Activated CD8-positive, alpha-beta memory T cell treated with anti-CD3 and anti-CD28 coated beads, Interleukin-2, amount 50 U/mL, for 1 hour (primary cell): ENCODE results near the gene NTSR1.
A peak's percentile ranks its signal among the peaks of the same experiment; 100 is the strongest.

Experiments
- DNase-seq: peaks from one replicate; pipeline ENCODE4 v3.0.0-alpha.2; 2020; ENCODE audit errors: extremely low read depth

Gene NTSR1

DNA sequence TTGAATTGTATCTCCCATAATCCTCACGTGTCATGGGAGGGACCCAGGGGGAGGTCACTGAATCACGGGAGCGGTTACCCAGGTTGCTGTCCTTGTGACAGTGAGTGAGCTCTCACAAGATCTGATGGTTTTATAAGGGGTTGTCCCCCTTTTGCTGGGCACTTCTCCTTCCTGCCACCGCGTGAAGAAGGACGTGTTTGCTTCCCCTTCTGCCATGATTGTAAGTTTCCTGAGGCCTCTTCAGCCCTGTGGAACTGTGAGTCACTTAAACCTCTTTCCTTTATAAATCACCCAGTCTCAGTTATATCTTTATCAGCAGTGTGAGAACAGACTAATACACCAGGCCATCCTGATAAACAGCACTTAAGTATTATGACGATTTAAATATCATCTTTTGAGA is 78.7 kb downstream of the NTSR1 start:
- DNase-seq, result no peak

GRCh38 chr20:62787866-62788265 is 79.2 kb downstream of the NTSR1 start:
- no peak for DNase-seq

- DNase-seq, result no peak
Observed at GRCh38 chr20:62788607-62789006, 80.0 kb downstream of the NTSR1 start.

- no peak for DNase-seq
Observed at GRCh38 chr20:62790075-62790474, 81.4 kb downstream of the NTSR1 start.

- peak; percentile 18 for DNase-seq
Observed at GRCh38 chr20:62791301-62792181, 82.9 kb downstream of the NTSR1 start.

DNA sequence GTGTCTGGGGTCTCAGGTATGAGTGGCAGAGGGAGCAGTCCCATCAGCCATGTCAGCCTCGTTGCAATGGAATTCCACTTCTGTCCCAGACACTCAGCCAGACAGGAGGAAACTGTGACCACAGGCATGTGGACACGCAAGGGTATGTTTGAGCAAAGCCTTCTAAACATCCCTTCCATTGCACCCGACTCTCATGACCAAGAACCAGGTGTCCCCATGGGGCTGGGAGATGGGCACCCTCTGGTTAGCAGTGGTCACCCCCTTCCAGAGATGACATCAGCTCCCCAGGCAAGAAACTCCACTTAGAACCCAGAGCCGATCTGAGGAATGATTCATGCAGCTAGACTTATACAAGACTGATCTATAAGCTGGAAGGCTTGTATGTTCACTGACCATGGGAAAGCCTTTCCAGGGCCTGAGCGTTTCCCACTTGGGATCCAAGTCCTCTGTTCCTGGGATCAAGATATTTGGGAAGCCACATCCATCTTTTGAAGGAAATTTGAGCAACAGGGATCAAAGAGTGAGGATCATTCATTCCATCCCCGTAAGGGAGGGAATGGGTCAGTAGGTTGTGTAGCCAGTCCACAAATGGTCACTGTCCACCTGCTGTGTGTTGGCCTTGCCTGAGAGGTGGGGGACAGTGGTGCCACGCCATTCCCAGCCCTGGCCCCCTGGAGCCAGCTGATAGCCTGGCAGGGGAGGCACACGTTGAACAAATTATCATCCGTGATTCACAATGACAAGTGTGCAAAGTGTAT is 83.7 kb downstream of the NTSR1 start:
- DNase-seq, result no peak

DNA sequence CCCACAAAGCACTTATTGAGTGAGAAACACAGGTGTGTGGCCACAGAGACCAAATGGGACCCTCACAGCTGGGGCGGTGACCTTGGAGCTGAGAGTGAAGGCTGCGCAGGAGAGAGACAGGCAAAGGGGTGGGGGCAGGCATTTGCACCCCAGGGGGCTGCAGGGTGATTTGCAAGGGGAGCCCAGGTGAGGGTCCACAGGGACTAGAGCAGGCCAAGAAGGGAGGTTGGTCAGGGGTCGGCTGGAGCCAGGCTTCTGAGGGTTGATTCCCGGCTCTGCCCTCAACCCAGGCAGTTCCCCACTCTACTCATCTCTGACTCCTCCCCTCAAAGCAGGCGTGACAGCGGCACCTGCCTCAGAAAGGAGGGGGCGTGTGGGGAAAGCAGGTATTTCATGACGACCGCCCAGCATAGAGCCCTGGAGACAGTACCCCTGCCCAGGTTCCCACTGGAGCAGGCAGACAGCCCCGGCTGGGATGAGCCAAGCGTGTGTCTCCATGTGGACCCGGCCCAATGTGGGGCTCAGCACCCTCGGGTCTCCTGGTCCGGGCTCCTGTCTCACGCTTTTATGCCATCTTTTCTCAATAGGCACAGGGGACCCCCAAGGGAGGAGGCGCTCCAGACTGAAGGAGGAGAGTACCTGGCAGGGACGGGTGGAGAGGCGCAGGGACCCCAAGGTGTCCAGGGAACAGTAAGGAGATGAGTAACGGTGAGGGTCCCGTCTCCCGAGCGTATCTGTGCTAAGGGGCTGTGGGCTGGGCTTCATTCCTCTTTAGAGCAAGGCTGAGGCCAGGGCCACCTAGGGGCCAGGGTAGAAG is 84.5 kb downstream of the NTSR1 start:
- no peak for DNase-seq

GRCh38 chr20:62793757-62794006 is 85.0 kb downstream of the NTSR1 start:
- DNase-seq, result no peak

GRCh38 chr20:62794007-62794724 is 85.5 kb downstream of the NTSR1 start:
- peak; percentile 68 for DNase-seq

DNA sequence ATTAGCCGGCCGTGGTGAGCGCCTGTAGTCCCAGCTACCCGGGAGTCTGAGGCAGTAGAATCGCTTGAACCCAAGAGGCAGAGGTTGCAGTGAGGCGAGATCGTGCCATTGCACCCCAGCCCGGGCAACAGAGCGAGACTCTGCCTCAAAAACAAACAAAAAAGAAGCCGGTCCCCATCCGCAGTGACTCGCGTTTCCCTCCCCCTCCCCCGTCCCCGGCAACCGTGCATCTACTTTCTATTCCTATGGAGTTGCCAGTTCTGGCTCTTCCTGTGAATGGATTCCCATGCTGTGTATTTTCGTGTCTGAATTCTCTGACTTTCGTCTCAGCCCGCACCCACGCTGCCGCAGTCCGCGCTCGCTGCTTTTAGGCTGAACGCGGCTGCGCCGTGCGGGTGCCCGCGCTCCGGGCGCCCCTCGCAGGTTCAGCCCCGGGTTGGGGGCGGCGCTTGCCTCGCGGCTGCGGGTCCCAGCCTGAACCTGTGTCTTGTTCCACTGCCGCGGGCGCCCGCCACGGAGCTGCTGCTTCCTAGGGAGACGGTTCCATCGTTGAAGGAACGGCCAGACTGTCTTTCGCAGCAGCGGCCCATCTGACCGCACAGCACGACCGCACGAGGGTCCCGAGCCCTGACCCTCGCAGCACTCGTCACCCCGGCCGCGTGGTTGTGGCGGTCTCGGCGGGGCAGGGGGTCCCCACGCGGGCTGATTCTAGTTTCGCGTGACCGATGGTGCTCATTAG is 86.6 kb downstream of the NTSR1 start:
- no peak for DNase-seq

- no peak for DNase-seq
Observed at GRCh38 chr20:62796699-62797491, 88.3 kb downstream of the NTSR1 start.

DNA sequence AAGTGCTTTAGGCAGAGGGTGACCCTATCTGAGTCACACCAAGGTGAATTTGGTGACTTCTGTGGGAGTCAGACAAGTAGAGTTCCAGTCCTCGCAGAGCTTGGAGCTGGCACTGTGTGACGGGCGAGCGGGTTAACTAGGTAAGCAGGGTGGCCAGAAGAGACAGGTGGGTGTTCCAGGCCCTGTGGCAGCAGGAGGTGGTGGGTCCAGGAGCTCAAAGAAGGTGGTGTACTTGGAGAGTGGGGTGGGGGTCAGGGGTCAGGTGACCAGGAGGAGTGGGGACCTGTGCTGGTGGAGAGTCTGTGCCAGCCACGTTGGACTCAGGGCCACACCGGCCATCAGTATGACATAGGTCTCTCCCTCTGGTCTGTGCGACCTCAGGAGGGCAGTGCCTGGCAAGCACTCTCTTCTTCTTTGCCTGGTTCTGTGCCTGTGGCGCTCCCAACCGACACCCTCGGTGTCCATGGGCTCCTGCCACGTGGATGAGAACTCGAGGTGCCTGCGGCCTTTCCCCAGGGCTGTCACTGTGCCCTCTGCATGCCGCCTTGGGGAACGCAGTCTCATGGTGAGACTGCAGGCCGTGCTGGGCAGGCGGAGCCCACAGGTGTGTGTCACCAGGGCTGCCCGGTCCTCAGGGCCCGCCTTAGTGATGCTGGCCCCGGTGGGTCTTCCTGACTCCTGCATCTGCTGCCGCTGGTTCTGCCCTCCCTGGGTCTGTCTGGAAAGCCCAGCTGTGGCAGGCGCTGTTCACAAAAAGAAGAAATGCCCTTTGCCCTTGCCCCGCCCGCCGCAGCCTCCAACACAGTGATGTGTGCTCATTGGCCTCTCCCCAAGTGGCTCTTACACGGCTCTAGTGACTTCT is 89.3 kb downstream of the NTSR1 start:
- DNase-seq, result no peak

- DNase-seq, result no peak
Observed at GRCh38 chr20:62799036-62799435, 90.4 kb downstream of the NTSR1 start.

- no peak for DNase-seq
Observed at GRCh38 chr20:62799459-62799858, 90.8 kb downstream of the NTSR1 start.

GRCh38 chr20:62799873-62800272 is 91.2 kb downstream of the NTSR1 start:
- DNase-seq, result no peak

DNA sequence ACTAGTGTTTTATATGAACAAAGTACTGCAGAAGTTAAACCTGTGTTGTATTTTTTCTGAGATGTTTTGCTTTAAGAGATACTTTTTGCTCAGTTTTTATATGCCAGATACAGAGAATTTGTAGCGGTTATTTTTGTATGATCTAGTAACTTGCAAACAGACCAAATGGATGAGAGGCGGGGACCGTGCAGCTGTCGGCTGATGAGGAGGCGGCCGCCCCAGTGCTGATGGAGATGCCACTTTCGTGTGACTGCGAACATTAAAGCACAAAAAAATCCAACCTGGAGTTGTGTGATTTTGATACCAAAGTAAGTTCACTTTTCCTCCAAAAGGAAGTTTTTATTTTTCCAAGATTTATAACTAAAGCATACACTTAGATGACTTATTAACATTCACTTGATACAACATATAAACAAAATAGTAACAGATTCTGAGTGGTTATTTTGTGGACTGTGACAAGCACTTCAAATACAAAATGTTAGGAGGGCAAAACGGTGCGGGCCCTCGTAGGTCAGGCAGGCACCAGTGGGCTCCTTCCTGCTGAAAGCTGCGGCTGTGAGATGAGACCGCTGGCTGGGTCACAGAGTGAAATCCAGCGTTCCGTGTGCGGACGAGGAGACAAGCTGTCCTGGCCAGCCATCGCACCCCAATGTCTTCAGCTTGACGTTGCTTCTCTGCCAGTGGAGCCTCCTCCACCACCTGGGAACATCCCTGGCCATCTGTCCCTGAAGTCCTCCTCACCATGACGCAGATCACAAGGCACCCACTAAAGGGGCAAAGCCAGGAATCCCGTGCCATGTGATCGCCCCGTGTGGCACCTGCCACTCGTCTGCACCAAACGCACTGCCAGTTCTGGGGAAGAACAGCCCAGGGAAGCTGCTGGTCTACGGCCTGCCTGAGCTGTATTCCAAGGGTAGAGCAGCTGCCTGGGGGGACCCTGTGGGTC is 92.0 kb downstream of the NTSR1 start:
- DNase-seq, result no peak

DNA sequence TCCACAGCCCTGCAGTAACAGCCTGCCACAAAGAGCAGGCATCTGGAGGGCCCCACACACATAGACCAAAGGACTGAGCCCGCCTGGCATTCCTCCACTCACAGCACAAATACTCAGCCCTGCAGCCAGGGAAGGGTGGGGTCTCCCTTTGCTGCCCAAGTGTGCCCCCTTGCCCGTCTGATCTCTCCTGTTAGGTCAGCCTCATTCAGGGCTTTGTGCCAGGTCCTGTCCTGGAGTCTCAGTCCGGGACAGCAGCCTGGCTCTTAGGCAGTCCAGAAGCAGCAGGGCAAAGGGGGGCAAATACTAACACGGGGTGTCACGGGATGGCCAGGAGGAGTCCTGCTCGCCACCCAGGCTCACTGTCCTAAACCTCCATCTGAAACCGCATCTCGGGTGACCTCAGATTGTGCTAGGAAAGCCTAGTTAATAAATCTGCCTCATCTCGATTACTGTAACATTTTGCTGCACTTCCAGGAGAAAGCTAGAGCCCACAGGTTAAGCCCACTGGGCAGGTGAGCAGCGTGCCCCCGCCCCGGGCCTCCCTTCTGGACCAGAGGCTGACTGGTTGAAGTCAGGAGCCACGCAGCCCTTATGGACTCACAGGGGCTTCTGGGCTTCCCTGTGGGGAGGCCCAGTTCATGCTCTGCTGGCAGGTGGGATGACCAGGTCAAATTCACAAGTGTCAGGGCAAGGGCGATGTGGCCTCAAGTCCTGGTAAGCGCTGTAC is 92.8 kb downstream of the NTSR1 start:
- DNase-seq, result no peak
